Activated T-cell treated with anti-CD3 and anti-CD28 coated beads for 24 hours (primary cell): ENCODE measurements around the gene MTRFR.
A peak's percentile ranks its signal among the peaks of the same experiment; 100 is the strongest.
"Not testable (repeated sequence)": the region's sequence is repeated elsewhere in the genome, so short reads cannot be mapped to it uniquely, and the experiment has no call there.

ENCODE experiments used
- DNase-seq: peaks from one replicate; pipeline ENCODE4 v3.0.0-alpha.2; 2020; ENCODE audit warnings: low read depth

The MTRFR gene

DNA sequence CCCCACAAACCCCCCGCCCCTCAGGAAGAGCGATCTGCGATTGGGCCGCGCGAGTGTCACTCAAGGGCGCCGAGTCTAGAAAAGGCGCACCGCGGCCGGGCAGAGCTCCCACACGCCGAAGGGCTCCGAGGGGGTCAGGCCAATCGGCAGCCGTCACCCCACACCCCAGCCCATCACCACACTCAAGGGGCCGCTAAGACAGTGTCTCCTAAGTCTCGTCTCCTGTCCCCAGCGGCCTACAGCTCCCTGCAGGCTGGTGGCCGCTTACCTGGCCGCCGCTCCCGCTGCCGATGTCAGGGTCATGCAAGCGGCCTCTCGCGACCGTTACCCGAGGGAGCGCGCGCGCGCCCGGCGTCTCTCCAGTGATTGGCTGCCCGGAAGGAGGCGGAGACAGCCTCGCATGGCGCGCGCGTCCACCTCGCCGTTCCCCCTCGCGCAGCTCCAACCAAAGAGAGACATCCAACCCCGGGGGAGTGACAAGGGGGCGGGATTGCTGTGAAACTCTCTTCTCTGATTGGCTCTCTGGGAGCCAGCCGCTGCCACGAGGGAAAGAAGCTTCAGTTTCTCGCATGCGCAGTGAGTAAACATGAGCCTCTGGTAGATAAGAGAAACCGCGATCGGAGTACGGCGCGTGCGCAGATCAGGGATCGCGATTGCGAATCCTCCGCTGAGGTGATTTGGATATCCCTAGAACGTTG is at the start of gene MTRFR, which contains the start of gene MPHOSPH9:
Gene MTRFR (plus strand): TSS at position 630 of the 698 bp plus-strand sequence. CDS start 20,239 bp downstream, outside the sequence.
Gene MPHOSPH9 (minus strand): TSS at position 335 of the 698 bp plus-strand sequence. CDS start 2,777 bp downstream, outside the sequence.
- peak; percentile 98 for DNase-seq

DNA sequence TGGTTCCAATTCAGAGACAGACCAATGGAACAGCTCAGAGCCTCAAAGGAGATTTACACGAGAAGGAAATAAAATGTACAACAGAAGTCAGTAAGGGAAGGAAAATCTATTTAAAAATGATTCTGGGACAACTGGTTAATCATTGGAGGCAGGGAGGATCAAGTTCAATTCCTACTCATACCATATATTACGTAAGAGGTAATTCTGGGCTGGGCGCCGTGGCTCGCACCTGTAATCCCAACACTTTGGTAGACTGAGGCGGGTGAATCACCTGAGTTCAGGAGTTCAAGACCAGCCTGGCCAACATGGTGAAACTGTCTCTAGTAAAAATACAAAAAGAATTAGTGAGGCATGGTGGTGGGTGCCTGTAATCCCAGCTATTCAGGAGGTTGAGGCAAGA is 45.6 kb upstream of the MTRFR start:
- no peak for DNase-seq

DNA sequence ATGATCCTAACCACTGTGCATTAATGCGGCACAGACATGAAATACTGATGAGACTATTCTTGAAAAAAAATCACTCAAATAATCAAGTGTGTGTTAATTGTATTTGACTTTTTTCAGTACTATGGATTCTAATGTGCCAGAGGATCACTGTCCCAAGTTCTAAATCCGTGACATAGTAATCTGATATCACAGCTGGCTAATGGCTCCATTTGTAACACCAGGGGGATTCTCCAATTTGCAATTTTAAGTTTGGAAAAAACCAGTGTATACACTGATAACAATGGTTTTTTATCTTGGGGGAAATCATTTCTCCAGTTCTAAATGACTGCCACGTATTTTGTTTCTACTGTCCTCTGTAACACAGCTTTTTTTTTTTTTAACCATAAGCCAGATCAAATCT is 33.3 kb upstream of the MTRFR start:
- no peak for DNase-seq

DNA sequence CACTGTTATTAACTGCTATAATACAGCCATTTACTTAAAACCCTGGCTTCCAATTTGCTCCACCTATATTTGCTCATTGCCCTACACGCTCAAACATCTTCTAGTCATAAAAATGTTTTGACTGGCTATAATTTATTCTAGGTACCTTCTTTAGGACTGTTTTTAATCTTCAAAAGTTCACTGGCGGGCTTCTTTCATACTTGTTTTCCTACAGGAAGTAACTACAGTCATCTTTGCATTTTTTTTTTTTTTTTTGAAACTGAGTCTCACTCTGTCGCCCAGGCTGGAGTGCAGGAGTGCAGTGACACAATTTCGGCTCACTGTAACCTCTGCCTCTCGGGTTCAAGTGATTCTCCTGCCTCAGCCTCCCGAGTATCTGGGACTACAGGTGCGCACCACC is 32.8 kb upstream of the MTRFR start:
- no peak for DNase-seq

GRCh38 chr12:123206794-123207193 is 26.4 kb upstream of the MTRFR start:
- DNase-seq, result not testable (repeated sequence)

GRCh38 chr12:123207815-123208214 is 25.4 kb upstream of the MTRFR start:
- not testable (repeated sequence) for DNase-seq

DNA sequence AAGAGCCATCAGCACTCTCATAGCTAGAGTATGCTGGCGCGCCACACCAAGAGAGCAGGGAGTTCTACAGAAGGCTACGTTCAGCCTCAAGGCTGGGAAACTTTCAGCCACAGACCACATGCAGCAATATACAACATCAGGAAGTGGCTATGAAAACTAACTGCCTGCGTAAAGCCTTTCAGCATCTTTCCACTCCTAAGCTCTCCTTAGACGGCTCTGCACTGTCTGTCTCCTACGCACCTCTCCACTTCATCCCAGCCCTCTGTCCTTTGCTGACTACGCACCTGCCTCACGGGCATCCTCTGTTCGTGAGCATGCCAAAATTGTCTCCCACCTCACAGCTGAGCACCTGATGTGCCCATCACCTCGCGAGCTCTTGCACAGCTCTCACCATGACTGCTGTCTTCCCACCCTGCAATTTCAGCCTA is 10.0 kb upstream of the MTRFR start:
- peak; percentile 43 for DNase-seq

DNA sequence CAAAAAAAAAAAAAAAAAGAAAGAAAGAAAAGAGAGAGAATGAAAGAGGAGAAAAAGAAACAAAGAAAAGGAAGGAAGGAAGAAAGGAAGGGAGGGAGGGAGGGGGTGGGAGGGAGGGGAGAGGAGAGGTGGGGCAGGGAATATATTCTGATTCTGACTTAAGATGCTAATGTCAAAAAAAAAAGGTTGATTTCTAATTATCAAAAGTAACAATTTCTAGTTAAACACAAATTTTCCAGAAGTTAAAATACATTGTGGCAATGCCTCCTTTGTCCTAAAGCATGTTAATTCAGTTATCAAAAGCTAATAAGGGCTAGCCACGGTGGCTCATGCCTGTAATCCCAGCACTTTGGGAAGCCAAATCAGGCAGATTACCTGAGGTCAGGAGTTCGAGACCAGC is 7.8 kb upstream of the MTRFR start:
- no peak for DNase-seq

DNA sequence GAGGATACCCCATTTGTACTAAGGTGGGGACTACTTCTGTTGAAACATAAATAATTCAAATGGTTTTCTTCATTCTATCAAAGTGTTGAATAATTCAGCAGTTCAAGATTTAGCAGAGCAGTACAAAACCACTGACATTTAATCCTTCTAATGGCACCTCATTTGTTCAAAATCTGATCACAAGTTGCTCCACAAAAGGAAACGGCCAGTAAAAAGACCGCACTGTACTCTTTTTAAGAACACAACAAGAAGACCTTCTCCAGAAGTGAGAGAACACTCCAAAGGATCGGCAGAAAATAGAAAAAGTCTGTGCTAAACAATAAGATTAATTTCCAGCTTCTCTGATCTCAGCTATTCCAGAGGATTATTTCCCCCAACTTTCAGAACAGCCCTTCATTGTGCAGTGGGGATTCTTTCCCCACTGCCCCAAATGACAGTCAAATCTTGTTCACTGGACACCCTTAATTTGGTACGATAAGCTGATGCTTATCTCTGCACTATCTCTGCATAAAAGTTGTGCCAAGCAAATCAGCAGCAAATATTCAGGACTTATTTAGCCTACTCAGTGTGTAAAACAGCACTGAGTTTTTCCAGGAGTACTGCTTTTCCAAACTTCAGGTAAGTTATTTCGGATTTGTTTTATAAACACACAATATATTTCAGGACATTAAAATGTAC is 5.5 kb upstream of the MTRFR start:
- no peak for DNase-seq

DNA sequence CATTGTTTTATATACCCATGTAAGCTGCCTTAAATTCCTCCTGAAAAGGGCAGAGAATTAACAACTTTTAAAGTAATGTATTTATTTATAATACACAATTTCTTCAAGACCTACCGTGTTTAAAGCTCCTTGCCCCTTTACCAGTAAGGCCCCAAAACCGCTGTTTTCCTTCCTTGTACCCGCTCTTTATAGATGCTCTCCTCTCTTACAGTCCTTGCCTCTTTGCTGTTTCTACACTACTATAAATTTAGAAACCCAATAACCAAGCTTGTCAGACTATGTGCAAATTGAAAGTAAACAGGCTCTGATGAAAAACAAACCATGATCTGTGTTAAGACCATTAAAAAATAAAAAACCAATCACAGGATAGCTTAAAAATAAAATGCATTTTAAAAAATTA is 4.2 kb upstream of the MTRFR start:
- DNase-seq, result no peak

DNA sequence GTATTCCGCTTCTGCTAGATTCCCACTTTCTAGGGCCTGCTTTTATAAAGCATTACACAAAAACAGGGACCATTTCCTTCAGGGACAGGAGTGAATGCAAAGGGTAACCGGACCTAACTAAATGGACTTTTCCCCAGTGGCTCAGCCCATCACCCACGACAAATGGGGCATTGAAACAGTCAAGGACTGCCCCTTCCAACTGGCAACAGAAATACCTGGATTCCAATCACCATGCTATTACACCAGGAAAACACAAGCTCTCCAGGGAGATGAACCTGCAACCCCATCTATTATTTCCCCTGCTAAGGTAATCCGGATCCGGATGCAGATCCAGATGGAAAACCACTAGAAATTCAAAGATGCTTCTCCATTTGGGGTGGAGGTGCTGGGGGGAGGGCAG is 1.3 kb upstream of the MTRFR start:
- no peak for DNase-seq

- DNase-seq, result no peak
Observed at GRCh38 chr12:123232472-123232806, 797 bp upstream of the MTRFR start.

GRCh38 chr12:123233505-123234308 is 471 bp downstream of the MTRFR start:
- peak; percentile 8 for DNase-seq

GRCh38 chr12:123237646-123238329 is 4.6 kb downstream of the MTRFR start:
- peak; percentile 58 for DNase-seq

- no peak for DNase-seq
Observed at GRCh38 chr12:123238330-123238682, 5.1 kb downstream of the MTRFR start.

DNA sequence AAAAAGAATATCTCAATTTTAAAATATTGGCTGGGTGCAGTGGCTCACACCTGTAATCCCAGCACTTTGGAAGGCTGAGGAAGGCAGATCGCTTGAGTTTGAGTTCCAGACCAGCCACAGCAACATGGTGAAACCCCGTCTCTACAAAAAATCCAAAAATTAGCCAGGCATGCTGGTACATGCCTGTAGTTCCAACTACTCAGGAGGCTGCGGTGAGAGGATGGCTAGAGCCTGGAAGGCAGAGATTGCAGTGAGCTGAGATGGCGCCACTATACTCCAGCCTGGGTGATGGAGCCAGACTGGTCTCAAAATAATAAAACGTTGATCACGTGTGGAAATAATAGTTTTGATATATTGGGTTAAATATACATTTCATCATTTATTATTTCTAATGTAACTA is 5.7 kb downstream of the MTRFR start:
- DNase-seq, result no peak

DNA sequence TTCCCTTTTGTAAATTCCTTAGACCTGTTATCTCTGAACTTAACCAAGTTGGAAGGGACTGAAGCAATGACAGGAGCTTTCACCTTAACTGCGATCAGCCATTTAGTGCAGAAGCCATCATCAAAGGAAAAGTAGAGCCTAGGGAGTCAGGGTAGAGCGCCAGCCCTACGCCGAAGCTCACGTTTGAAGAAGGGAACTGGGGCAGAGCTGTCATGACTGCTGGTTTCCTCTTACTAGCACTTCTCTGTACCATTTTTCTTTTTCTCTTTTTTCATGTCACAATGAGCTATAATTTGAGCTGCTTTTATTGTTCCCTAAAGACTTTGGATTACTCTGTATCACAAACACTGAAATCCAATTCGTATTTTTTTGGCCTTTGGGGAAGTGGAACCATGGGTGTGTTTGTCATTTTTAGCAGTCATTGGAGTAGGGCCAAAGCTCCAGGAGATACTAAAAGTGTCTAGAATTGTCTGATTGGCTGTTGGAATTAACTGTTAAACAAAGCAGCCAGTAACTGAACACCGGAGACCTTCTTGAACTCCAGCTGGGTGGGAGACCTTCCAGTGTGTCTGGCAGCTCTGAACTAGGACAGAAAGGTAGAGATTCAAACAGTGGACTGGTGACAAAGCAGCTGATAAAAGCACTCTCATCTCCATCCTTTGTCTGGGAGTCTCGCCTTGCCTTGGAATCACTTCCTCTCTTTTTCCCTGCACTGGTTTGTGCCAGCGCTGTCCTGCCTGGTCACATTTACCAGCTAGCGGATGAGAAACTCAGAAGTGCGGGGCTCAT is 9.1 kb downstream of the MTRFR start:
- no peak for DNase-seq

DNA sequence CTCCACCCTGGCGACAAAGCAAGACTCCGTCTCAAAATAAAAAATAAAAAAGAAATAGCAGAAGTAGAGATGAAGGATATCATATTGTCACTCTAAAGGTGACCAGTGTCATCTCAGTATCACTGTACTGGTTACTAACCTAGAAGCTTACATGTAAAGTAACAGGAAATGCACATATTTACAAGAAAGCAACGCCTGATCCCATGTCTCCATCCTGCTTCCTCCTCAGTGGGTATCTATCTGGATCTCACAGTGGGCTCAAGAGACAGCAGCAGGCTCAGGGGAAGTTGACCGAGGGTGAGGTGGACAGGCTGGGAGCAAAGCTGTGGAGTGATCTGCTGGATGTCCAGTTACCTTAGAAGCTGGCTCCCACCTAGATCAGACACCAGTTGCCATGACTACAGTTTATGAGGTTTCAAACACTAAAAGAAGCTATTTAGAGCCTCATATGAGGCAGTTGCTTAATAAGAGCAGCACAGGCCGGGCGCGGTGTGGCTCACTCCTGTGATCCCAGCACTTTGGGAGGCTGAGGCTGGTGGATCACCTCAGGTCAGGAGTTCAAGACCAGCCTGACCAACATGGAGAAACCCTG is 10.5 kb downstream of the MTRFR start:
- no peak for DNase-seq

GRCh38 chr12:123245678-123246077 is 12.4 kb downstream of the MTRFR start:
- DNase-seq, result no peak

- not testable (repeated sequence) for DNase-seq
Observed at GRCh38 chr12:123248129-123248528, 14.9 kb downstream of the MTRFR start.
